Cardiac fibroblast (primary cell): ENCODE data around the gene SPIN2A.
"Not testable (repeated sequence)": the region's sequence is repeated elsewhere in the genome, so short reads cannot be mapped to it uniquely, and the experiment has no call there.

Experiments used
- DNase-seq, 2 donors: peaks; one replicate each; pipeline versions ENCODE4 v3.0.0 to v3.0.0-alpha.2; 2010; ENCODE audit warnings: low read depth in 2 of 2
- H3K4me3 ChIP-seq, 2 donors: replicated peaks in 1 of 2; 1 replicate in 1 of 2; 2 replicates in 1 of 2; pipeline ENCODE4 v1.5.1; 2011; ENCODE audit warnings: low read depth in 2 of 2, low read length in 2 of 2, mild to moderate bottlenecking in 2 of 2, moderate library complexity in 1 of 2
- TF ChIP-seq, protein P1 (sequence below): IDR thresholded peaks from one replicate; pipeline ENCODE4 v1.5.1; 2011; ENCODE audit warnings: low read depth, mild to moderate bottlenecking, low read length, inconsistent platforms

The SPIN2A gene

DNA sequence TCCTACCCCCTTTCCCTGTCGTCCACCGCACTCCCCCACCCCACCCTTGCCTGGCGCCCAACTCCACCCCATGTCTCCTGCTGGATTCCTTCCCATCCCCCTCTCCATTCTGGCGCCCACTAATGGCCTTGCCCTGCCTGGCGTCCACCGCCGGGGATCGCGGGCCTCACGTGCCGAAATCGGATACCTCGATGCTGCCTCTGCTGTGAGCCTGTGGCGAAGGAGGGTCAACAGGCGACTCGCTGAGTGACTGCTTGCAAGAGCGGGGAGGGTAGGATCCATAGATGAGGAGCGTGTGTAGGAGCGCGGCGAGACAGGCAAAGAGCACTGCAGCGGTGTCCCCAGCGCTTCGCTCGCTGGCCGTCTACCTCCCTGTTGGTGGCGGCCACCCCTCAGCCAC is at the start of gene SPIN2A:
TSS of gene SPIN2A (minus strand) at position 325 of the 400 bp plus-strand sequence. CDS start 800 bp downstream, outside the sequence.
- DNase-seq: peak; percentile 2 to 13

DNA sequence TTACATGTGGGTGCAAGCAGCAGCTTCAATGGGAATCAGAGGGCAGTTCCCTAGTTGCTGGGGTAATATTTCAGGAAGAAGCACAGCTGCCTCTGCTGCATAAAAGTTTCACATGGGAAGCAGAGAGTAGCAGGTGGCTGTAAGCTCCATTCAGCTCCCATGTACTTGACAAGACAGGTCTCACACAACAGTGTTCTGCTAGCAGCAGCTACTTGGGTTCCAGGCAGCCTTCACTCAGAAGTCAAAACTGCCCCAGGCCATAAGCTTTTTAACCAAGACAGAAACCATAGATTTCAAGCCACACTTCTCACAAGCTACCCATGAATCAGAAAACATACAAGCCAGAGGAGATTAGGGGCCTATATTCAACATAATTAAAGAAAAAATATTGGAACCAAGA is 41.4 kb upstream of the SPIN2A start:
- TF ChIP-seq, protein P1, sequence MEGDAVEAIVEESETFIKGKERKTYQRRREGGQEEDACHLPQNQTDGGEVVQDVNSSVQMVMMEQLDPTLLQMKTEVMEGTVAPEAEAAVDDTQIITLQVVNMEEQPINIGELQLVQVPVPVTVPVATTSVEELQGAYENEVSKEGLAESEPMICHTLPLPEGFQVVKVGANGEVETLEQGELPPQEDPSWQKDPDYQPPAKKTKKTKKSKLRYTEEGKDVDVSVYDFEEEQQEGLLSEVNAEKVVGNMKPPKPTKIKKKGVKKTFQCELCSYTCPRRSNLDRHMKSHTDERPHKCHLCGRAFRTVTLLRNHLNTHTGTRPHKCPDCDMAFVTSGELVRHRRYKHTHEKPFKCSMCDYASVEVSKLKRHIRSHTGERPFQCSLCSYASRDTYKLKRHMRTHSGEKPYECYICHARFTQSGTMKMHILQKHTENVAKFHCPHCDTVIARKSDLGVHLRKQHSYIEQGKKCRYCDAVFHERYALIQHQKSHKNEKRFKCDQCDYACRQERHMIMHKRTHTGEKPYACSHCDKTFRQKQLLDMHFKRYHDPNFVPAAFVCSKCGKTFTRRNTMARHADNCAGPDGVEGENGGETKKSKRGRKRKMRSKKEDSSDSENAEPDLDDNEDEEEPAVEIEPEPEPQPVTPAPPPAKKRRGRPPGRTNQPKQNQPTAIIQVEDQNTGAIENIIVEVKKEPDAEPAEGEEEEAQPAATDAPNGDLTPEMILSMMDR: no peak
- no peak for DNase-seq
- H3K4me3 ChIP-seq: no peak overlapping the region

More for the DNA sequence above, at the start of gene SPIN2A:
- H3K4me3 ChIP-seq: peak within 1 kb of the TSS; percentile 12 to 24

DNA sequence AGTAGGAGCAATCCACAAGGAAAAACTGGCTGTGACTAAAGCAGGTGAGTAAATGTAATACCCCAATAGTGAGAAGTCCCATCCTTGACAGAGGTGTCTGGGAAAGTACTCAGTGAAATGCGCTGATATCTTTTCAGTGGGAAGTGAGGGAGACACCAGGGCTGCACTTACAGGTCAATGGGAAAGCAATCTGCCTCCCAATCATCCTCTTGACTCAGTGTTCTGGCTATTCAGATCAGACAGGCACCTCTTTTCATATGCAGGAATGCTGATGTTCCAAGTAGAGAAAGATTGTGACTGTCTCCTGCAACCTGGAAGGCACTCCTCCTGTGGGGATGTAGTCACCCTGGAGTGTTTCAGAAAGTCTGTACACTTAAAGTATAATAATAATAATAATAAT is 39.9 kb upstream of the SPIN2A start:
- no peak for DNase-seq
- H3K4me3 ChIP-seq: no peak overlapping the region
- TF ChIP-seq, protein P1: no peak

DNA sequence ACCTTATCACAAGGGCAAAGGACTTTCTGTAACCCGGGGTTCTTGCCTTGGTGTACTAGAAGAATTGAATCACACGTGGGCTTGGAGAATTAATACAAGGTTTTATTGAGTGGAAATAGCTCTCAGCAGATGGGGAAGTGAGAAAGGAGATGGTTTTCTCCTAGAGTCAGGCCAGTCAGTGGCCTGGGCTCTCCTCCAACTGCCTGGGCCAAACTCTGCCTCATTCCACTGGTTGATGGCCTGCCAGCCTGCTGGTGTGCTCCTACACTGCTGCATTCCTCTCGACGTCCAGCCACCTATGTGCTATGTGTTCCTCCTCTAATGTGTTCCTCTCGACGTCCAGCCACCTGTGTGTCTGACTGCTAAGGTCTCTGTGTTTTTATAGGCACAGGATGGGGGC is 35.3 kb upstream of the SPIN2A start:
- H3K4me3 ChIP-seq: no peak overlapping the region
- TF ChIP-seq, protein P1: no peak
- no peak for DNase-seq

DNA sequence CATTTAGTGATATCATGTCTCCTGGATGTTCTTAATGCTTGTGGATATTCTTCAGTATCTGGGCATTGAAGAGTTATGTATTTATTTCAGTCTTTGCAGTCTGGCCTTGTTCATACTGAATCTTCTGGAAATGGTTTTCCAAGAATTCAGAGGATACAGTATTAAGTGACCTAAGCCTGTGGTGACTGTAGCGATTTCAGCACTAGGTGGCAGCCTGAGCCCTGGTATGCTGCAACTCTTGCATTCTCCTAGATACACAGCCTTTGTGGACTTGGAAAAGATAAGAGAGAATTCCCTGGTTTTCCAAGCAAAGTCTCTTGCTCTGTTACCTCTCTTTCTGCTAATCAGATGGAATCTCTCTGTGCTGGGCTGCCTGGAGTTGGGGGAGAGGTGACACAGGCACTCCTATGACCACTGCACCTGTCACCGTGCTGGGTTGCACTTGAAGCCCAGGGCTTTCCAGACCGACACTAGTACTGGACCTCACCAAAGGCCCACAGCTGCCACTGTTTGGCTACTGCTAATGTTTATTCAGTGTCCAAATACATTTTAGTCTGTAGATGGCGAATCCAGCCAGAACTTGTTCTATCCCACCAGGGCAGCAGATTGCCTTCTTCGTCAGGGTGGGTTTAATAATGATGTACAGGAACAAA is 19.3 kb upstream of the SPIN2A start:
- TF ChIP-seq, protein P1: peak; percentile 44
- no peak overlapping the region for H3K4me3 ChIP-seq
- peak; percentile 45 to 54 for DNase-seq

DNA sequence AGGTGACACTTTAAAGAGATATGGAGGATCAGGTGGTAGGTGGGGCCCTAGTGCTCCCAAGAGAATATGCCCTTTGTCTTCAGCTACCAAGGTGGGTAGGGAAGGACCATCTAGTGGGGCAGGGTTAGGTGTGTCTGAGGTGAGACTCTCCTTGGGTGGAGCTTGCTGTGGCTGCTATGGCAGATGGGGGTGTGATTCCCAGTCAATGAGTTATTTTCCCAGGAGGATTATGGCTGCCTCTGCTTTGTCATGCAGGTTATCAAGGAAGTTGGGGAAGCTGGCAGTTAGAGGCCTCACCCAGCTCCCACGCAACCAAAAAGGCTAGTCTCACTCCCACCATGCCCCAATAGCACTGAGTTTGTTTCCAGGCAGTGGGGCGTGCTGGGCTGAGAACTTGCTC is 18.0 kb upstream of the SPIN2A start:
- TF ChIP-seq, protein P1: no peak
- H3K4me3 ChIP-seq: no peak overlapping the region
- DNase-seq: peak in 1 of 2 donors; percentile 5

DNA sequence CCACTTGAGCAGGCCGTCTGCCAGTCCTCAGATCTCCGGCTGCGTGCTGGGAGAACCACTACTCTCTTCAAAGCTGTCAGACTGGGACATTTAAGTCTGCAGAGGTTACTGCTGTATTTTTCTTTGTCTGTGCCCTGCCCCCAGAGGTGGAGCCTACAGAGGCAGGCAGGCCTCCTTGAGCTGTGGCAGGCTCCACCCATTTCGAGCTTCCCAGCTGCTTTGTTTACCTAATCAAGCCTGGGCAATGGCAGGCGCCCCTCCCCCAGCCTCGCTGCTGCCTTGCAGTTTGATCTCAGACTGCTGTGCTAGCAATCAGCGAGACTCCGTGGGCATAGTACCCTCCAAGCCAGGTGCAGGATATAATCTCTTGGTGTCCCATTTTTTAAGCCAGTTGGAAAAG is 15.0 kb upstream of the SPIN2A start:
- not testable (repeated sequence) for DNase-seq, H3K4me3 ChIP-seq

DNA sequence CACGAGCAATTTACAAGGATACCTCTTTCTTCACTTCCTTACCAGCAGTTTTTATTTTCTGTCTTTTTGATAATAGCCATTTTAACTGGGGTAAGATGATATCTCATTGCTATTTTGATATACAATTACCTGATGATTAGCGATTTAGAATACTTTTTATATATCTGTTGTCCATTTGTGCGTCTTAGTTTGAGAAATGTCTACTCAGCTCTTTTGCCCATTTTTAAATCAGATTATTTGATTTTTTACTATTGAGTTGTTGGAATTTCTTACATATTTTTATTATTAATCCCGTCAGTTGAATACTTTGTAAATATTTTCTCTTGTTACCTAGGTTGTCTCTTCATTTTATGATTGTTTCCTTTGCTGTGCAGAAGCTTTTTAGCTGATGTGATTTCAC is 1.5 kb upstream of the SPIN2A start:
- TF ChIP-seq, protein P1: no peak
- no peak for DNase-seq
- no peak overlapping the region for H3K4me3 ChIP-seq
